H9 (cell line): ENCODE results near the gene KNG1. TPM values are rescaled to one million over a fixed set of nuclear protein-coding genes. Genes with fewer than 3 reads are reported as not detected.

ENCODE experiments used
- DNase-seq: peaks from one replicate; pipeline ENCODE4 v3.0.0-alpha.2; 2017
- H2AFZ ChIP-seq: one replicate; pipeline ENCODE4 v1.6.1; 2013; ENCODE audit warnings: mild to moderate bottlenecking, low read length, control low read depth, moderate library complexity
- H2AK5ac ChIP-seq: 2 replicates; pipeline ENCODE4 v1.6.1; 2013; ENCODE audit warnings: low read length, control low read depth, mixed read lengths; ENCODE audit not compliant: insufficient read length
- H2BK120ac ChIP-seq: one replicate; pipeline ENCODE4 v1.6.1; 2013; ENCODE audit warnings: low read depth, mild to moderate bottlenecking, low read length, control low read depth, inconsistent platforms; ENCODE audit not compliant: poor library complexity, severe bottlenecking
- H2BK12ac ChIP-seq: 2 replicates; pipeline ENCODE4 v1.6.1; 2013; ENCODE audit warnings: low read length, control low read depth, mixed read lengths, low read depth; ENCODE audit not compliant: insufficient read length
- H2BK15ac ChIP-seq: 2 replicates; pipeline ENCODE4 v1.6.1; 2013; ENCODE audit warnings: low read depth, low read length, control low read depth
- H2BK20ac ChIP-seq: one replicate; pipeline ENCODE4 v1.6.1; 2013; ENCODE audit warnings: low read depth, mild to moderate bottlenecking, low read length, control low read depth, inconsistent platforms; ENCODE audit not compliant: poor library complexity, severe bottlenecking
- H2BK5ac ChIP-seq: 2 replicates; pipeline ENCODE4 v1.6.1; 2013; ENCODE audit warnings: low read length, control low read depth, mixed read lengths; ENCODE audit not compliant: insufficient read length
- H3K14ac ChIP-seq: 2 replicates; pipeline ENCODE4 v1.6.1; 2013; ENCODE audit warnings: low read length, control low read depth; ENCODE audit not compliant: insufficient read depth
- H3K18ac ChIP-seq: 2 replicates; pipeline ENCODE4 v1.6.1; 2013; ENCODE audit warnings: low read depth, mild to moderate bottlenecking, mixed read lengths, low read length, control low read depth; ENCODE audit not compliant: insufficient read length
- H3K23ac ChIP-seq: 2 replicates; pipeline ENCODE4 v1.6.1; 2013; ENCODE audit warnings: low read length, control low read depth, mixed read lengths, low read depth; ENCODE audit not compliant: insufficient read length
- H3K23me2 ChIP-seq: 2 replicates; pipeline ENCODE4 v1.6.1; 2013; ENCODE audit warnings: low read depth, mild to moderate bottlenecking, mixed read lengths, low read length, control low read depth; ENCODE audit not compliant: insufficient read length, poor library complexity, severe bottlenecking
- H3K27ac ChIP-seq: 2 replicates; pipeline ENCODE4 v1.5.1; 2013; ENCODE audit warnings: low read length, control low read depth, mixed read lengths, low read depth; ENCODE audit not compliant: insufficient read length
- H3K27me3 ChIP-seq: 2 replicates; pipeline ENCODE4 v1.6.1; 2013; ENCODE audit warnings: low read length, control low read depth, inconsistent platforms; ENCODE audit not compliant: insufficient read depth
- H3K4ac ChIP-seq: 2 replicates; pipeline ENCODE4 v1.6.1; 2013; ENCODE audit warnings: low read depth, mild to moderate bottlenecking, control low read depth, inconsistent platforms, low read length, moderate library complexity
- H3K4me1 ChIP-seq: 2 replicates; pipeline ENCODE4 v1.6.1; 2013; ENCODE audit warnings: low read length, control low read depth, inconsistent platforms; ENCODE audit not compliant: insufficient read depth
- H3K4me2 ChIP-seq: 2 replicates; pipeline ENCODE4 v1.6.1; 2013; ENCODE audit warnings: low read length, control low read depth, mixed read lengths; ENCODE audit not compliant: insufficient read length, insufficient read depth
- H3K56ac ChIP-seq: 2 replicates; pipeline ENCODE4 v1.6.1; 2013; ENCODE audit warnings: low read depth, mild to moderate bottlenecking, mixed read lengths, low read length, control low read depth; ENCODE audit not compliant: insufficient read length
- H3K79me1 ChIP-seq: 2 replicates; pipeline ENCODE4 v1.6.1; 2013; ENCODE audit warnings: low read depth, mild to moderate bottlenecking, moderate library complexity, low read length, control low read depth, inconsistent platforms; ENCODE audit not compliant: insufficient read depth, poor library complexity, severe bottlenecking
- H3K79me2 ChIP-seq: 2 replicates; pipeline ENCODE4 v1.6.1; 2013; ENCODE audit warnings: low read length, control low read depth, inconsistent platforms; ENCODE audit not compliant: insufficient read depth
- H3K9ac ChIP-seq: 2 replicates; pipeline ENCODE4 v1.6.1; 2013; ENCODE audit warnings: low read length, control low read depth, mixed read lengths; ENCODE audit not compliant: insufficient read length; ENCODE audit errors: extremely low read depth
- H3K9me3 ChIP-seq: one replicate; pipeline ENCODE4 v1.6.1; 2013; ENCODE audit warnings: low read depth, low read length, inconsistent platforms; ENCODE audit not compliant: control insufficient read depth
- H3T11ph ChIP-seq: one replicate; pipeline ENCODE4 v1.6.1; 2013; ENCODE audit warnings: mild to moderate bottlenecking, low read length, control low read depth, inconsistent platforms
- H4K20me1 ChIP-seq: one replicate; pipeline ENCODE4 v1.6.1; 2013; ENCODE audit not compliant: control insufficient read depth, insufficient read length, insufficient read depth
- H4K5ac ChIP-seq: 2 replicates; pipeline ENCODE4 v1.6.1; 2013; ENCODE audit warnings: low read depth, mild to moderate bottlenecking, mixed read lengths, low read length, control low read depth; ENCODE audit not compliant: insufficient read length
- H4K8ac ChIP-seq: replicated peaks from 2 replicates; pipeline ENCODE4 v1.6.1; 2013; ENCODE audit warnings: low read length, control low read depth, mixed read lengths, low read depth; ENCODE audit not compliant: insufficient read length
- H4K91ac ChIP-seq: 2 replicates; pipeline ENCODE4 v1.6.1; 2013; ENCODE audit warnings: low read depth, mild to moderate bottlenecking, moderate library complexity, mixed read lengths, low read length, control low read depth; ENCODE audit not compliant: insufficient read length
- H3K27ac Mint-ChIP-seq, 3 experiments: 2 replicates in 2 of 3; 3 replicates in 1 of 3; pipeline ENCODE4 v1.8.0; 2020 to 2021; ENCODE audit warnings: mixed read lengths in 3 of 3, mild to moderate bottlenecking in 1 of 3, moderate library complexity in 1 of 3
- H3K27me3 Mint-ChIP-seq: 2 replicates; pipeline ENCODE4 v1.8.0; 2021; ENCODE audit warnings: low read depth, mild to moderate bottlenecking, moderate library complexity, mixed read lengths
- H3K36me3 Mint-ChIP-seq, 3 experiments: 2 replicates in 2 of 3; 3 replicates in 1 of 3; pipeline ENCODE4 v1.8.0; 2020 to 2021; ENCODE audit warnings: low read depth in 3 of 3, mixed read lengths in 3 of 3; ENCODE audit not compliant: insufficient read depth in 1 of 3
- H3K4me1 Mint-ChIP-seq, 2 experiments: 2 replicates each; pipeline ENCODE4 v1.8.0; 2020; ENCODE audit warnings: mixed read lengths in 2 of 2
- H3K4me3 Mint-ChIP-seq, 2 experiments: 2 replicates in 1 of 2; 3 replicates in 1 of 2; pipeline ENCODE4 v1.8.0; 2020 to 2021; ENCODE audit warnings: mild to moderate bottlenecking in 2 of 2, mixed read lengths in 2 of 2, moderate library complexity in 1 of 2
- H3K9me3 Mint-ChIP-seq, 2 experiments: 2 replicates in 1 of 2; 3 replicates in 1 of 2; pipeline ENCODE4 v1.8.0; 2020; ENCODE audit warnings: mild to moderate bottlenecking in 2 of 2, mixed read lengths in 2 of 2, moderate library complexity in 1 of 2
- CTCF ChIP-seq: fragments of 200-600 bp; sonication (generic); conservative IDR thresholded peaks from 3 replicates; pipeline ENCODE4 v1.8.0; 2021; ENCODE audit warnings: antibody characterized with exemption, mild to moderate bottlenecking
- WGBS: extraction: QIAGEN DNeasy Blood & Tissue Kit; methylation state at CpG from one replicate; pipeline ENCODE4 v1.1.7; 2013; ENCODE audit warnings: missing lambda C conversion rate, low lambda C conversion rate, mixed read lengths; ENCODE audit not compliant: insufficient read length; ENCODE audit errors: extremely low coverage; 5-methylcytosine and 5-hydroxymethylcytosine counted together
- total RNA-seq: library from RNA; stranded (reverse); gene quantifications from 2 replicates; pipeline ENCODE4 v1.2.1, GENCODE V29; 2021

The KNG1 gene
- total RNA-seq, 1 experiment from 2014 or later: not detected

- H2BK15ac ChIP-seq: no peak overlapping the region
- no peak overlapping the region for H4K5ac ChIP-seq
- H3K18ac ChIP-seq: no peak overlapping the region
- no peak overlapping the region for H2AFZ ChIP-seq
- peak overlapping the region; percentile 80 to 95 (median 87); a peak in 6 of 7 replicates for H3K27ac Mint-ChIP-seq
- no peak overlapping the region for H2AK5ac ChIP-seq
- no peak overlapping the region for H3K56ac ChIP-seq
- no peak overlapping the region for H2BK120ac ChIP-seq
- H3K9ac ChIP-seq: peak overlapping the region; percentile 41
- TF ChIP-seq CTCF: no peak
- no peak for DNase-seq
- H2BK20ac ChIP-seq: no peak overlapping the region
- no CpG with 5 or more reads among the region's 21 CpGs for WGBS
- H3K9me3 ChIP-seq: no peaks in the 10 kb centered on the region
- H3K27me3 ChIP-seq: no peaks in the 10 kb centered on the region
- no peak overlapping the region for H3T11ph ChIP-seq
- H3K4me3 Mint-ChIP-seq: peak overlapping the region; percentile 99
- no peak overlapping the region for H2BK12ac ChIP-seq
- no peak overlapping the region for H3K14ac ChIP-seq
- no peaks in the 10 kb centered on the region for H3K79me1 ChIP-seq
- H3K4me1 ChIP-seq: no peaks in the 10 kb centered on the region
- H4K91ac ChIP-seq: no peak overlapping the region
- H3K27me3 Mint-ChIP-seq: peaks cover 10% of the 10 kb centered on the region
- no peaks in the 10 kb centered on the region for H4K20me1 ChIP-seq
- H3K79me2 ChIP-seq: peaks cover 20% of the 10 kb centered on the region; the same call in 1 of the 2 replicates
- H3K9me3 Mint-ChIP-seq: peaks cover 11% of the 10 kb centered on the region in 2 experiments
- H2BK5ac ChIP-seq: no peak overlapping the region
- H3K4me1 Mint-ChIP-seq: peaks cover 19 to 29% of the 10 kb centered on the region in 2 experiments
- no peak overlapping the region for H3K23ac ChIP-seq
- H3K36me3 Mint-ChIP-seq: peaks cover 39 to 44% (median 42%) of the 10 kb centered on the region in 3 experiments
- peak overlapping the region; percentile 93 for H3K4me2 ChIP-seq
- H3K4ac ChIP-seq: no peak overlapping the region
- no peak overlapping the region for H4K8ac ChIP-seq
- H3K23me2 ChIP-seq: peaks cover 6% of the 10 kb centered on the region
- H3K27ac ChIP-seq: no peak overlapping the region
These were observed 65.4 kb downstream of the KNG1 start for GRCh38 chr3:186782542-186783057.
